TTC549 (cell line): Measurements from ENCODE around the gene G2E3.
"Not testable (repeated sequence)": the region's sequence is repeated elsewhere in the genome, so short reads cannot be mapped to it uniquely, and the experiment has no call there.

Source experiments
- FAIRE-seq: peaks from 2 replicates; lab custom pipeline; 2012; peaks lifted over from hg19 to GRCh38; lab: Jason Lieb, UNC

Gene G2E3

GRCh38 chr14:30559638-30560091, 707 bp downstream of the G2E3 start:
- FAIRE-seq, result no peak

- no peak for FAIRE-seq
These were observed 1.6 kb downstream of the G2E3 start for GRCh38 chr14:30560581-30560980.

GRCh38 chr14:30564235-30564867, 5.4 kb downstream of the G2E3 start:
- FAIRE-seq, result no peak

- no peak for FAIRE-seq
These were observed 5.9 kb downstream of the G2E3 start for GRCh38 chr14:30564868-30565248.

DNA sequence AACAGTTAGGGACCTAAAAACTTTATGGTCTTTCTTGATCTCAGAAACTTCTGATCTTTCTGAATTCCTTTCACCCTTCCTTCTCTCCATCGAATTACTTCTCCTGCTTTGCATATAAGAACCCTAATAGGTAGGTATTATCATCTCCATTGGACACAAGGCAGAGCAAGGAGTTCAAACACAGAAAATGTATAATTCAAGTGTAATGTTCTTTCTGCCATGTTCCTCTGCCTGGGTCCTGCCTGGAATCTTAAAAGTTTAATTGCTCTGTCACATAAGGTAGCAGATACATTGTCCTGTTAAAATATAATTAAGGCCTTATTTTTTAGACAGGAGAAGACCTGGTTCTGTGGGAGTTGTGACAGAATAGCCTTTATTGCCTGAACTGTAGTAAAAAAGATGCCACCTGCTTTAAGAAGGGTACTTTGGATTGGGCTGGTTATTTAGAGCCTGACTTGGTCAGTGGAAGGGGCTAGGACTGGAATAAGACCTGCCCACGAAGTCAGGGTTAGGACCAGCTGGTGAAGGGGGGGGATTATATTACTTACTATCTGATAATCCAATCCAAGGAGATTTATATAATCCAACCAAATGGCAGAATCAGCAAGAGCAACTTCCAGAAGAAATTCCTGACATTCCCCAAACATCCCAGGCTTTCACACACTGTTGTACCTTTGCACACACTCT, 10.4 kb downstream of the G2E3 start:
- FAIRE-seq, result no peak

DNA sequence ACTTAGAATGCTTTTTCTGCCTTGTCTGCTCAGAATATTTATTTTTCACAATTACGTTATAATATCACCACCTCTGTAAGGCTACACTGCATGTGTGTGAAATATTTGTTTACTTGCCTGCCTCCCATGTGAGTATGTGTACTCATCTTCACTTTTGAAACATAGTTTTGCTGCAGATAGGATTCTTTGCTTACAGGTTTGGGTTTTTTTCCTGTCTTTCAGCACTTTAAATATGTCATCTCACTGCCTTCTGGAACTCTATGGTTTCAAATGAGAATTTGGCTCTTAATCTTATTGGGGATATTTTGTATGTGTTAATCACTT, 10.9 kb downstream of the G2E3 start:
- FAIRE-seq, result no peak

- FAIRE-seq, result no peak
These were observed 13.3 kb downstream of the G2E3 start for GRCh38 chr14:30572237-30572636.

GRCh38 chr14:30572771-30573170, 13.8 kb downstream of the G2E3 start:
- FAIRE-seq, result no peak

DNA sequence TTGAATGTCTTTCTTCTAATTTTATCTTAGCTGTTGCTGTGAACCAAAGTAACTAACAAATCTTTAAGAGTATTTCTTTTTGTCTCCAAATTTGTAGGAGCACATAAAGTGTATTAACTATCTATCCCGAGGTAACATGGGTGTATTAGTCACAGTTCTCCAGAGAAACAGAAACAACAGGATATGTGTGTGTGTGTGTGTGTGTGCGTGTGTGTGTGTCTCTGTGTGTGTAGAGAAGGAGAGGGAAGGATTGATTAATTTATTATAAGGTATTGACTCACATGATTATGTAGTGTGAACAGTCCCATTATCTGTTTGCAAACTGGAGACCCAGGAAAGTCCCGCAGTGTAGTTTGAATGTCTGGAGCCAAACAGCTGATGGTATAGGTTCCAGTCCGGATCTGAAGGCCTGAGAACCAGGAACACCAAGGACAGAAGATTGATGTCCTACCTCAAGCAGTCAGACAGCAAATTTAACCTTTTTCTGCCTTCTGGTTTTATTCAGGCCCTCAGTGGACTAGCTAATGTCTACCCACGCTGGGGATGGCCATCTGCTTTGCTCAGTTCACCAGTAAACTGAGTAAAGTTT, 14.4 kb downstream of the G2E3 start:
- no peak for FAIRE-seq

GRCh38 chr14:30573966-30574365, 15.0 kb downstream of the G2E3 start:
- no peak for FAIRE-seq

DNA sequence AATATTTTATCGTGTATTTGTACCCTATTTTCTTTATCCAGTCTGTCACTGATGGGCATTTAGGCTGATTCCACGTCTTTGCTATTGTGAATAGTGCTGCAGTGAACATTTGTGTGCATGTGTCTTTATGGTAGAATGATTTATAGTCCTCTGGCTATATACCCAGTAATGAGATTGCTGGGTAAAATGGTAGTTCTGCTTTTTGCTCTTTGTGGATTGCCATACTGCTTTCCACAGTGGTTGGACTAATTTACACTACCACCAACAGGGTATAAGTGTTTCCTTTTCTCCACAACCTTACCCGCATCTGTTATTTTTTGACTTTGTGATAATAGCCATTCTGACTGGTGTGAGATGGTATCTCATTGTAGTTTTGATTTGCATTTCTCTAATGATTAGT, 15.8 kb downstream of the G2E3 start:
- FAIRE-seq, result not testable (repeated sequence)

GRCh38 chr14:30576333-30576732, 17.4 kb downstream of the G2E3 start:
- not testable (repeated sequence) for FAIRE-seq

GRCh38 chr14:30580616-30581282, 21.8 kb downstream of the G2E3 start:
- no peak for FAIRE-seq

- no peak for FAIRE-seq
These were observed 22.3 kb downstream of the G2E3 start for GRCh38 chr14:30581283-30581625.

GRCh38 chr14:30582376-30582775, 23.4 kb downstream of the G2E3 start:
- FAIRE-seq, result no peak

DNA sequence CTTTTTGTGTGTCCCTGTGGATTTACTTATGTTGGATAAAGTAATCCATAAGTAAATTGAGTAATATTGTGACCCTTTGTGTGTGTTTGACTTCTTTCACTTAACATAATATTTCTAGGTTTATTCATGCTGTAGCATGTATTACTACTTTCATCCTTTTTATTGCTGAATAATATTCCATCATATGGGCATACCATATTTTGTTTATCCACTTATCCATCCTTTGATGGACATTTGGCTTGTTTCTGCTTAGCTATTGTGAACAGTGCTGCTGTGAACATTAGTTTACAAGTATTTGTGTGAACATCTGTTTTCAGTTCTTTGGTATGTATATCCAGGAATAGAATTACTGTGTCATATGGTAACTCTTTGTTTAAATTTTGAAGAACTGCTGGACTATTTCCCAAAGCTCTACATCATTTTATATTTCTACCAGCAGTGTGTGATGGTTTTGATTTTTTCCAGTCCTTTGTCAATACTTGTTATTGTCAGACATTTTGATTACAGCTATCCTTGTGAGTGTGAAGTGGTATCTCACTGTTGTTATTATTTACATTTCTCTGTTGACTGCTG, 25.2 kb downstream of the G2E3 start:
- FAIRE-seq, result no peak

DNA sequence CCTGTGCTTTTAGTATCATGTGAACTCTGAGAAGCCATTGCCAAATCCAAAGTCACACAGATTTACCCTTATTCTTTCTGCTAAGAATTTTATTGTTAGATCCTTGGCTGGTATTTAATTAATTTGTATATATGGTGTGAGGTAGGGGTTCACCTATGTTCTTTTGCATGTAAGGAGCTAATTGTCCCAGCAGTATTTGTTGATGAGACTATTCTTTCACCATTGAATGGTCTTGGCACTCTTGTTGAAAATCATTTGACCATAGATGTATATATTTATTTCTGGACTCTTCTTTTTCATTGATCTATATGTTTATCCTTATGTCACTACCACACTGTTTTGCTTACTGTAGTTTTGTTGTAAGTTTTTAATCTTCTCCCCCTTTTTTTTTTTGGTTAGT, 26.2 kb downstream of the G2E3 start:
- FAIRE-seq, result no peak

DNA sequence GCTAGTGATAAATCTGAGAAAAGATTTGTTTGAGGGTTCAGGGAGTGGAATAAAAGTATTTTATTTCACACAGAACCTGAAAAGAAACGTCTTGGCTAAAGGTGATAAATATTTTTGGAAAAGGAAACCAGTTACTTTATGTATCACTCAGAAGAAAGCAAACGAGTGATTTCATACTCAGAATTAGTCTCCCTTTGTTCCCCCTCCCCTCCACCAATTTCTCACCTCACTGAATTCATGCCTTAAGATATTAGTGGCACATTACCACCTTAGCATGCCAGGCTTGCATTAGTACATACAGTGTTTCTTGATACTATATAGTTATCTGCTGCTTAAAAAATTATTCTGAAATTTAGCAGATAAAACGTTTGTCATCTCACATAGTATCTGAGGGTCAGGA, 28.2 kb downstream of the G2E3 start:
- FAIRE-seq, result no peak

- FAIRE-seq, result no peak
These were observed 29.9 kb downstream of the G2E3 start for GRCh38 chr14:30588873-30589272.

- FAIRE-seq, result no peak
These were observed 38.0 kb downstream of the G2E3 start for GRCh38 chr14:30596935-30597334.

DNA sequence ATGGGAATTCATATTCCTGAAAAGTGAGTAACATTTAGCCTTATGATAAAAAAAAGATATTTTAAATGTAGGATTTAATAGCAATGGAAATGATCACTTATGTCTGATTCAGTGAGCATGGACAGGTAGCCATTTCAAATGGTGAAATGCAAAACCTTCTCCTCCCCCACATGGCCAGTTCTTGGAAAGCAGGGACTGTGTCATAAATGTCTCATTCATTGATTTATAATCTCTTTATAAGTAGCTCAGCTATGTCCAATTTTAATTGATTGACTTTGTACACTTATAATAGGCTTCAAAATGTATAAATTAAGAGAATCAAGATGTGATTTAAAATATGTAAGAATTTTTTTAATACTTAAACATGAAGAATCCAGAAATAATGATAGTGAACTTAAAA, 38.5 kb downstream of the G2E3 start:
- peak; percentile 41 for FAIRE-seq

DNA sequence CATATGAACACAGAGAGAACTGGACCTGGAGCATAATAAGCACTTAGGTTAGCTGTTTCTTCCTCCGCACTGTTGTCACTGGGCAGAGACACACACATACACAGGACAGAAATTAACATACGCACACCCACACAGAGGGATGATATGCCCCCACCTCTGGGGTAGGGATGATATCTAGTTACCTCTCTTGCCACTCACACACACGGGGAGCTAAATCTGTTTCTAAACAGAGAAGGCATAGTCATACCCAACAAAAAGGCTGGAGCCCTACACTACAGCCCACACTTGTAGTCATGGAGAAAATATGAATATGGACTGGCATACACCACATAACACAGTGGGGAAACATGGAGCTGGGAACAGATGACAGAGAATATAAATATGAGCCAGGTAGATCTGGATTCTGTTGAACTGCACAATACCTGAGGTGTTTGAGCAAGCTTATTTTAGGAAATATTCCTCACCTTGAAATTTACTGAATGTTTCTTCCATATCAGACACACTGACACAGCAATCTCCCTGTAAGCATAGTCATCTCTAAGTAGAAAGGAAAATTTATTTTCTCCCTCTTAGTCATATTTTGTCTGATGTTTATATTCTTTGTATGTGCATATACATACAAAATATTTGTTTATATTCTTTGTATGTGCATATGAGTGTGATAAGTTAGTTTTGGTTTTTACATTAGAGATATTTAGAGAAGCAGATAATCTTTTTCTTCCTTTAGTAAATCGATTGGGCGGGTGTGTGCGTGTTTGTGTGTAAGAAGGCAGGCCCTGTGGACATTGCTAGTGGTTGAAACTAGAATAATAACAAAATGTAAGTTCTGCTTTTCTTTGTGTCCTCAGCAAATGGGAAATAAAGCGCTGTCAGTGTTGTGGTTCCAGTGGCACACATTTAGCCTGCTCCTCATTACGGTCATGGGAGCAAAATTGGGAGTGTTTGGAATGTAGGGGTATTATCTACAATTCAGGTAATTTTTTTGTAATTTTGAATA, 42.3 kb downstream of the G2E3 start:
- no peak for FAIRE-seq
